Stimulated activated CD4-positive, alpha-beta T cell treated with anti-CD3 and anti-CD28 coated beads, Interleukin-2, amount 100 ng/mL, for 48 hours (primary cell): ENCODE results near the gene METRNL.

Experiments used
- DNase-seq, 2 donors: peaks; one replicate each; pipeline ENCODE4 v3.0.0-alpha.2; 2020

The METRNL gene

DNA sequence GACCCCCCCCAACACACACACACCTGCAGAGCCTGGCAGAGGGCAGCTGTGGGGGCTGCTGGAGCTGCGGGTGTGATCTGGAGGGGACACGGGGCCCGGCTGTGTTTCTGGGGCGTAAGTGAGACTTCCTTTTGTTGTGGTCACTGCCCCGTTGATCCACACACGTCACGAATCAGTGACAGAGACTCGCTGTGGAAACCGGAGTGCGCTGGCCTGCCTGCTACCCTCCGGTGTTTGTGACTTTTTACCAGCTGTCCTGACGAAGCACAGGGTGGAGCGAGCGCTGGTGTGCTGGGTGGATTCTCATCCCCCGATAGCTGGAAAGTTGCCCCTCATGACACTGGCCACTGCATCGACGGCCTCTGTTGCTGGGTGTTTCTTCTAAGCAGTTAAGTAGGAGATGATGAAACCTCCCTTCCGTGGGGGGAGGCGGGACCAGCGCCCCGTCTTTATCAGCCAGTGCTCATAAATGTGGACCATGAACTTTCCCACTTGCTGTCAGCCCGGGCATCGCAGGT is 2.3 kb downstream of the METRNL start:
- DNase-seq, result no peak

DNA sequence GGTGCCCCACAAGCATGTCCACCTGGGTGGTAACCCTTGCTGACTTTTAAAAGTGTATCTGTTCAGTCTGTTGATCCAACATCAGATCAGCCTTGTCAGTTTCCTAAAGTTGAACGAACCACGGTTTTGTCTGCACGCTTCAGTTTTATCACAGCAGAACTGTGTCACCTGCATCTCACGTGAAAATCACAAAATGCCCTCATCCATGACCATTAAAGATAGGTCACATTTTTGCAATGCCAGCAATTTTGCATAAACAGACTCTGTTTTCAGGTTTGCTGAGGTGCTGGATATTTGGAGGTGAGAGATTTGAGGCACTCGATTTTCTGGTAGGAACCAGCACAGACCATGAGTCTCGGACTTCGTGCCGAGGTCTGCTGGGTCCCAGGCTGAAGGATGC is 3.0 kb downstream of the METRNL start:
- DNase-seq, result no peak

DNA sequence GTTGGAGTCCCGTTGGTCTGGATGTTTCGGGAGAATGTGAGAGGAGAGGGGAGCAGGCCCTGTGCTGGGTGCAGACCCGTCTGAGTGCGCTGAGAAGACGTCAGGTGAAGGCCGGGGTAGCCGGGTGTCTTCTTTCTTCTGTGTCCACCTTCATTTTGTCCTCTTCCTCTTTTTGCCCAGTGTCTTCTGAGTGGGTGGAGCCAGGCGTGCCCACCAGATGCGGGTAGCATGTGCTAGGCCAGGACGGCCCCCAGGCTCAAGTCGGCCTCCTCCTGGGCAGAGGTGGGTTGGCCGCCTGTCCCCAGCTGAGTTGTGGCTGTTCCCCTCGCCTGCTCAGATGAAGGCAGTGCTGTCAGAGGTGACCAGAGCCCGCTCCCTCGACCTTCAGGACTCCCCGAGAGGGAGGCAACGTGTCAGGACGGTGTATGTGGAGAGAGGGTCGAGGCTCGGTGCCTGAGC is 3.5 kb downstream of the METRNL start:
- DNase-seq, result no peak

DNA sequence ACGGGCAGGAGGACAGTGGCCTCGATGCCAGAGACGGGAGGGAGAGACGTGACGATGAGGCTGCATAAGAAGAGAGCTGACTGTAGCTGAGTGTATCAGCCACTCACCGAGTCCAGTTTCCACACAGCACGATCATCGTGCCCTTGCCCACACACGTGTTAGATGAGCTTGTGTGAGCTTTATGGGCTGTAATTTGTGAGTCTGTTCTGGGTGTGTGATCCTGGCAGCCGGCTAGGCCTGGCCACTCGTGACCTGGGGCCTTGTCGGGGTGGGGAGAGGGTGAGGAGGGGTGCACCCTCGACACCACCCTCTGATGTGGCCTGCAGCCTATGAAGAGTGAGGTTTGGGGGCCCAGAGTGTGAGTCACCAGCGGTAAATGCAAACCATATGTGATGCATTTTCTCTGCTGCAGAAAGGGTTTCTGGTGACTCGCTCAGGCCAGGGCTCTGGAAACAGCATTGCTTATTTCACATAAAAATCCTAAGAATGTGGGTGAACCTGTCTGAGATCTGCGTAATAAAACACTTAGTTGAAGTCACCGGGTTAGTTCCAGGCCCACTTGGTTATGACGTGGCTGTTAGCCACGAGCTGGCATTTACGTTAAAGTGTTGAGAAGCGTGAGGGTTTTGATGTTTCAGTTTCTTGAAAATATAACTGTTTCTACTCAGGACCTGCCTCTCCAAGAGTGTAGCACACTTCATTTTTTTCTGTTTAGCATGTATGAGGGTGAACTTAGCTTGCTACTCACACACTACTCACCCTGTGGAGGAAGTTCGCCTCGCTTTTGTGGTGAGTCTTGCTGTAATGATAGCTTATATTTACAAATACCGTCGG is 4.2 kb downstream of the METRNL start:
- DNase-seq, result peak; percentile 34 to 43

- DNase-seq, result no peak
Observed at GRCh38 chr17:83084214-83084613, 4.8 kb downstream of the METRNL start.

DNA sequence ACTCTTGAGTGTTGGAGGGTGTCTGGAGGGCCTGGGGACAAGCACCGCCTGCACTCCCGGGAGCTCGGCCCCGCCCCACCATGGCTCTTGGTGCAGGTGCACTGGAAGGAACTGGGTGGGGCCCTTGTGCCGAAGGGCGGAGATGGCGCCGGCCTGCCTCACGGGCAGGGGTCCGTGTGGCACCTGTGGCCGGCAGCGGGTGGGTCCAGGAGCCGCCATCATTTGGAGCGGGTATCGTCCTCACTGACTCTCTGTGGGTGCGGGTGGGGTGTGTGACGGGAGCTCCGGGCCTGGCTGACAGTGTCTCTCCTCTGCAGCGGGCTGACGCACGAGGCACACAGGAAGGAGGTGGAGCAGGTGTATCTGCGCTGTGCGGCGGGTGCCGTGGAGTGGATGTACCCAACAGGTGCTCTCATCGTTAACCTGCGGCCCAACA is 5.2 kb downstream of the METRNL start:
- no peak for DNase-seq

GRCh38 chr17:83085103-83085502 is 5.7 kb downstream of the METRNL start:
- no peak for DNase-seq

GRCh38 chr17:83085526-83086198 is 6.3 kb downstream of the METRNL start:
- DNase-seq, result no peak

DNA sequence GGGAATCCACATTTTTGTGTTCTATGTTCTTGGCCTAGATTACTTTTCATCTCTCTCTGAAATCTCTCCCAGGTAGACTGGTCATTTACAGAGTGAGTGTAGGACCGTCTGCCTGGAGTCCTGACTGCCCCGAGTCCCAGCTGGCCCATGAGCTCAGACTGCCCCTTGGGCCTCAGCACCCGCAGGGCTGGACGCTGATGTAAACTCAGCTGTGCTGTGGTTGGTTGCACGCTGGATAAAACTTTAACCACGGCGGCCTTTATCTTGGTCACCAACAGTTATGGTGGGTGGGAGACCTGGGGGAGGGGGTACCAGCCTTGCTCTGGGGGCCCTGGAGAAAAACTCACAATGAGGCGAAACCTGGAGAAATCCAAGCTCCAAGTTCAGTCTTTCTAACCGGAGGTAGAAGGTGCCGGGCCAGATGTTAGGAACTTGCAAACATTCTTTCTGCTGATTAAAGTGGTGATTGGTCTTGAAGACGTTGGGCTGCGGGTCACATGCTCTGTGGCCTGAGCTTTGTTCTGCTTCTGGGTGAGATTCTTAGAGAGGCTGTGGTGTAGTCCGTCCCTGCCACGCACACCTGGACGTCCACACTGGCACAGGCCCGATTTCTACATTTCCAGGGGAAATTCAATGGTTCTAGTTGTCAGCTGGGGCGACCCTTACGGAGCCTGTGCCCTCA is 6.9 kb downstream of the METRNL start:
- DNase-seq, result no peak

DNA sequence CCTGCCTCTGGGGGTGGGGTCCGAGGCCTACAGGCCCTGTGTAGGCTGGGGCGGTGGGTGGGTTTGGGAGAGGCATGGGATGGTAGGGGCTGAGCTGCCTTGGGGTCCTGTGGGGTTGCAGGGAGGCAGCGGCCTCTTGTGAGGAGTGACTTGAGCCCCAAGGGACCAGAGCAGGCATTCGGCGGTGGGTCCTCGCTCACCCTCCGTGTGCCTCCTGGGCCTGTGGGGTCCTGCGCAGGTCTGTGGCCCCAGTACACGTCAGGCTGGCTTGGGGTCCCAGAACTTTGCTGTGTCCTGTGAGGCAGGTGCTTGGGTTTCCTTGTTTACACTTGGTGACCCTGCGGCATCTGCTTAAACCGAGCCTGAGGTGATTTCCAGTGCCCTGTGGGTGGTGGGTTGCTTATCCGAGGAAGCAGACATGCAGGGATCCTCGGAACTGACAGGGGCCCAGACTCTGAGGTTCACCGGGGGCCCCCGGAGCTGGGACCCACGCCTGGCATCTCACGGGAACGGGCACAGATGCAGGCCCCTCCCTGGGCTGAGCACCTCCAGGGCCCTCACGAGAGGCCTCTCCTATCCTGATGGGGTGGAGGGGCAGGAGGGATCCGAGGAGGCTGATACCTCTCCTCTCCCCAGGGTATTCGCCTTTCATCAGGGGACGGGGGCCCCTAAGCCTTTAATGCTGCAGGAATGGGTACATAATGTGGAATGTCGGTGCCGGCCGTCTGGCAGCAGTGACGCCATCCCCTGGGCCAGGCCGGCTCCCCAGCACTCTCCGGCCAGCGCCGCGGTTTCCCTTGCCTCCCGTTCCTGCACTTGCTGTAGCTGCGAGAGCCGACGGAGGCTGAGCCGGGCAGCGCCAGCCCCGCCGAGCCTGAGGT is 7.7 kb downstream of the METRNL start:
- DNase-seq, result no peak

GRCh38 chr17:83087788-83088360 is 8.5 kb downstream of the METRNL start:
- DNase-seq, result no peak

DNA sequence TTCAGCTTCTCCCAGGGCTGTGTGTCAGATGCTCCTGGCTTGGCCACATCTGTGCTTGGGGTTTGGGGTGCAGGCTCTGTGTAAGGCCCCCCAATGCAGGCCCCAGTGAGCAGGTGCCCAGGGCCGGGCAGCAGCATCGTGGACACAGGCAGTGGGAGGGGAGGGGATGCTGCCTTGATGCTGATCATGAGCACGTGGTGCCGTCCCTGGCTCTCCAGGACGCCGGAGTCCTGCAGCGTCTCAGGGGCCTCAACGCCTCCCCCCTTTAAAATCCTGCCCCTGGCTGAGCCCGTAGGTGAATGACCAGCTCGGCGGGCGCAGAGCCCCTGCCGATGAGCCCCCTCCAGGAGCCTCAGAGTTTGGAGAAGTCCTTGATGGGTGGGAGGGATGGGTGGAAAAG is 9.0 kb downstream of the METRNL start:
- DNase-seq, result no peak

GRCh38 chr17:83088909-83089308 is 9.5 kb downstream of the METRNL start:
- no peak for DNase-seq

DNA sequence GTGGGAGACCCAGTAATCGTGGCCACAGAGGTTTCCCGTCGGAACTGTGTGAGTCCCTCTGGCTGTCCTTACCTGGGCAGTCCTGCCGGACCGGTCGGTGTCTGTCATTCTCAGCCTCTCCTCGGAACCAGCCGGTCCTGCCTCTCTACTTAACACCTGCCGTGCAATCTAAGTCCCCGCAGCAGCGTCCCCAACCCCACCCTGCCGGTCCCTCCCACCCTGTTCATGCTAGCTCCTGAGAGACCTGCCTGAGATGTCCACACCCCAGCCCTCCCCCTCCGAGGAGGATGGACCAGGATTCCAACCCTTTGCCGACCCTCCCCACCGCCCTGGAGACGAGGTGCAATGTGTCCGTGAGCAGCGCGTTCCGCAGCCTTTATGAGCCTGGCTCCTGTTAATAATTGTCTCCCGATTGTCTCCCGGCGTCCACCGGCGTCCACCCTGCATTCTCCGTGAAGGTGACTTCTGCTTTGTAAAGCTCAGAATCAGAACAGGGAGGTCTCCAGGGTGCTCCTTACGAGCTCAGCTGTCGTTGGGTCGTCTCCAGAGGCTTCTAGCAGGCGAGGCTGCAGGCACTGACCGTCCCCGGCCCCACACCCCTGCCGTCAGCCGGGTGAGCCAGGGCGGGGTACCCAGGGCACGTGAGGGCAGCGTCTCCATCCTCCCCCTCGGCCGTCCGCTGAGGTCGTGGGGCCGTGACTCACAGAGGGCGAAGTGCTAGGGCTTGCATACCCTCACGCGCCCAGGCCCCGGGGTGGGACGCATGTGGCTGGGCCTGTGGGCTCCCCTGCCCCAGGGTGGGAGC is 10.1 kb downstream of the METRNL start:
- DNase-seq, result no peak

DNA sequence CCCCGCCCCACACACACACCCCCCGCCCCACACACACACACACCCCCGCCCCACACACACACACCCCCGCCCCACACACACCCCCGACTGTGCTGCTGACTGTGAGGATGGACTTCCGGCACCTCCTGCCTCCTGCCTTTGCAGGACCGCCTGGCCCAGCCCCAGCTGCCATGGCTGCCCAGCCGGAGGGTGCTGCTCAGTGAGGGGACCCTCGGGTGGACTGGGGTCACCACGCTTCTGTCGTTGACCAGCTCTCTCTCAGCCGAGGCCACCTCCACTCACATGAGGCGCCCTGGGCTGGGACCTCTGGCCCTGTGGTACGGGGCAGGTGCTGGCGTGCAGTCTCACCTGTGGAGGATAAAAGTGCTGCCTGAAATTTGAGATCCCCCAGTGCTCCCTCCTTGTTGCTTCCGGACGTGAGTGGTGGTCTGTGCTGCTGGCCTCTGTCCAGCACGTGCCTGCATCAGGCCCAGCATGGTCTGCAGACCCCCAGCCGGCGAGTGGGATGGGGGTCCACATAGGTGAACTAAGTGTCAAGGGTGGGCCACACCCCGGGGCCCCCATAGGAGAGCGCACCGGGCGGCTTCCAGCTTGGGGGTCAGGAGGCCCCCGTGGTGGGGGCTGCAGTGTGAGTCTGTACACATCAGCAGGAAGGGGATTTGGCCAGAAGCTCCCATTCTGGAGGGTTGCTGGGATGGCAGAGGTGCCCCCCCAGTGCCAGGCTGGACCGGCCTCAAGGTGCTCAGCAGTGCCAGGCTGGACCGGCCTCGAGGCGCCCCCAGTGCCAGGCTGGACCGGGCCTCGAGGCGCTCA is 11.2 kb downstream of the METRNL start:
- DNase-seq, result no peak

- DNase-seq, result no peak
Observed at GRCh38 chr17:83091257-83092141, 12.1 kb downstream of the METRNL start.

DNA sequence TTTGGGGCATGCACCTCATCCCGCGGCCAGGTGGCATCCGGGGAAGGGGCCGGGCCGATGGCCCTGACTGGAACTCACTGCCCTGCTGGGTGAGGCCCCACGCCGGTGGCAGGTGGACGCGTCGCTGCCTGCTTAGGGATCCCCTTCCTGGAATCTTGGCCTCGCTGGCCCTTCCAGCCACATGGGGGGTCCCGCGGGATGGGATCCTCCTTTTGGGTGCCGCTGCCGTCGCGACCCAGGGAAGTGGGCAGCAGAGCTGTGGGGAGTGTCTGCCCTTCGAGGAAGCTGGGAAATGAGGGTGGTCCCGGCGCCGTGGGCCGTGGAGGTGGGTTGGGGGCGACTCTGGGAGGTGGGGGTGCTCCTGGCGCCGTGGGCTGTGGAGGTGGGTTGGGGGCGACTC is 12.8 kb downstream of the METRNL start:
- no peak for DNase-seq

GRCh38 chr17:83092931-83093330 is 13.5 kb downstream of the METRNL start:
- DNase-seq, result no peak

DNA sequence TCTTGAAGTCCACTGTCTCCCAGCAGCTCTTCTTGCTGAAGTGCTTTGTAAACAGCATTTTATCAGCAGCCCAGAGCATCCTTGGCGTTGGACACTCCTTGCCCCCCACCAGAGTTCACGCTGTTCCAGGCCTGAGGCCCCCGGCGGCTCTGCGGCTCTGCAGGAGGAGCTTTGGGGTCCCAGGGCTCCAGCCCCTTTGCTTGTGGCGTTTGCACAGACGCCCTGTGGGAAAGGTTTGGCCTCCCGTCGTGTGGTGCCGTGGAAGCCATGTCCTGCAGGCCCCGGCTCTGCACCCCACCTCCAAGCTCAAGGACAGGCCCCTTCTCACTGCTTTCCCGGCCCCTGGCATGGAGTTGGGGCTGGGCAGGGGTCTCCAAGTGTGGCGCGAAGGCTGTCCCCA is 14.1 kb downstream of the METRNL start:
- DNase-seq, result no peak
